22Rv1 (cell line): ENCODE measurements around the gene NPEPL1.

Experiments used
- CTCF ChIP-seq: fragments of 450-650 bp; IDR thresholded peaks from 2 replicates; pipeline ENCODE4 v1.5.1; 2017; ENCODE audit warnings: mild to moderate bottlenecking
- ZFX ChIP-seq: fragments of 450-650 bp; IDR thresholded peaks from 2 replicates; pipeline ENCODE4 v1.6.1; 2017; ENCODE audit warnings: antibody characterized with exemption, borderline replicate concordance

- TF ChIP-seq CTCF: no peak
- TF ChIP-seq ZFX: no peak
These were observed 18.9 kb downstream of the NPEPL1 start for GRCh38 chr20:58711266-58712051.
